Measurements from ENCODE around the gene EFCAB10. TPM values are rescaled to one million over a fixed set of nuclear protein-coding genes. Genes with fewer than 3 reads are reported as not detected.

EFCAB10 gene
- total and polyA plus RNA-seq, 2 of the 13 experiments (the other 11 are each of a cell fraction or from before 2014, with no cell fraction given) = 0.40 TPM; not detected in 1

GRCh38 chr7:105521717-105522463 lies 59.4 kb downstream of the EFCAB10 start, which contains the start of gene PUS7 (continued):
- TF ChIP-seq HES4 (CRISPR knock-in tag; IDR thresholded peaks at IDR 0.05; ENCODE audit: borderline replicate concordance) (0 out of 2 replicates have a peak, but pooled peaks have one; percentile 10), HOXA3 (CRISPR knock-in tag; IDR thresholded peaks at IDR 0.05) (peak; percentile 75; the same call in 1 of the 2 replicates), TSC22D2 (CRISPR knock-in tag; IDR thresholded peaks at IDR 0.05; ENCODE audit: borderline replicate concordance) (no peak), XRCC5 (optimal IDR thresholded peaks at IDR 0.05; ENCODE audit: low read length) (no peak), PRDM4 (CRISPR knock-in tag; IDR thresholded peaks at IDR 0.05; ENCODE audit: borderline replicate concordance) (no peak), GATAD1 (CRISPR knock-in tag; IDR thresholded peaks at IDR 0.05) (no peak), ZBED4 (CRISPR knock-in tag; IDR thresholded peaks at IDR 0.05; ENCODE audit: borderline replicate concordance) (peak; percentile 52; the same call in 1 of the 2 replicates), TCF12 (IDR thresholded peaks at IDR 0.05) (no peak), TCF12 (CRISPR knock-in tag; IDR thresholded peaks at IDR 0.05) (peak; percentile 70; the same call in 1 of the 2 replicates), RARG (CRISPR knock-in tag; IDR thresholded peaks at IDR 0.05; ENCODE audit: low read depth) (0 out of 2 replicates have a peak, but pooled peaks have one; percentile 38), ATM (IDR thresholded peaks at IDR 0.05; ENCODE audit: borderline replicate concordance) (no peak), ZFP37 (CRISPR knock-in tag; IDR thresholded peaks at IDR 0.05; ENCODE audit: borderline replicate concordance) (0 out of 2 replicates have a peak, but pooled peaks have one; percentile 42), ZNF232 (CRISPR knock-in tag; IDR thresholded peaks at IDR 0.05; ENCODE audit: borderline replicate concordance) (0 out of 2 replicates have a peak, but pooled peaks have one; percentile 68), ONECUT2 (CRISPR knock-in tag; IDR thresholded peaks at IDR 0.05) (no peak; the same call in 1 of the 2 replicates), ZNF691 (CRISPR knock-in tag; IDR thresholded peaks at IDR 0.05; ENCODE audit: borderline replicate concordance, low read depth) (peak; percentile 55; the same call in 1 of the 2 replicates), PAXIP1 (CRISPR knock-in tag; conservative IDR thresholded peaks at IDR 0.05) (no peak)
